SH-SY5Y (cell line): Measurements from ENCODE around the gene RAPGEF1.

ENCODE experiments used
- GATA2 ChIP-seq: IDR thresholded peaks from 2 replicates; pipeline ENCODE4 v1.6.1; 2011; ENCODE audit warnings: mild to moderate bottlenecking, low read depth, low read length
- GATA3 ChIP-seq: IDR thresholded peaks from 2 replicates; pipeline ENCODE4 v1.6.1; 2011; ENCODE audit warnings: low read depth, mild to moderate bottlenecking, low read length, moderate library complexity

The RAPGEF1 gene

DNA sequence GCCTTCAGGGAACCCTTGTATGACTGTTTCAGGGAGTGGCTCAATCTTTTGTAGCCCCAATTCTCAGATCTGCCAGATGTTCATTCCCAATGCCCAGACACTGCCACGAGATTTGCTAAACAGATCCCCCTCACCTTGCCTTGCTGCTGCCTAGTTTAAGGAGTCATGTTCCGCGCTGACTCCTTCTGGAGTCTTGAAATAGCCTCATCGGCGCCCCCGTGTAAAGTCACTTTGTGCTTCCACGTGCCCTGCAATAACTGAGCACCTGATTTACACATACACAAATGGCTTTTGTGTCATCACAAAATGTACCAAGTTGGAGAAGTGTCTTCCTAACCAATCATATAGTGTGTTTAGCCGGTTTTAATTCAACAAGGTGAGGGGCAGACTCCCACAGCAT lies 132.3 kb downstream of the RAPGEF1 start:
- no peak for TF ChIP-seq GATA2
- TF ChIP-seq GATA3 = no peak

DNA sequence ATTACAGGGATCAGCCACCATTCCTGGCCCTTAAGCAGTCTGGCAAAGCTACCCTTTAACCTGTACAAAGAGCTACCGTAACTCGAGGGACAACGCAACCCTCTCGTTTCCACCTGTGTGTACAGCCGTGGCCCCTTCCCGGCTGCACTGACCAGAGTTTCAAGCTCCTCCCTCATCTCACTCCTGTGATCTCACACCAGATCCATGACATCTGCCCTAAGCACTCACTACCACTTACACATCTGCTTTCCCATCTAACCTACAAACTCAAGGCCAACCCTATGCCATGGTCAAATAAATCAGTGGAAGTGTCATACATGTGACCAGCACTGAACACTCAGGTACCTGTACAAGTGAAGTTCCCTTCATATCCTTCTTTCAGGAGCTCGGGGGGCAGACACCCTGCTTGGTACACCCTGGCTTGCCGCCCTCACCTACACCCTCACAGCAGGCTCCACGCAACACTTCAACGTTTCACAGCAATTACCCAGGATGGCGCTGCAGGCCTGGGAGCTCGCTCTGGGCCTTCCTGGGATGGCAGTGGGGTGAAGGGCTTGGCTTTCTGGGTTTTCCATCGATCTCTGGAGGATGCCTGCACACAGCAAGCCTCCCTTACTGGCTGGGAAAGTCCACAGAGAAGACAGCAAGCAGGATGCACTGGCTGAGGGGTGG lies 132.8 kb downstream of the RAPGEF1 start:
- TF ChIP-seq GATA2 (no peak), GATA3 (no peak)

GRCh38 chr9:131605770-131606590 lies 133.9 kb downstream of the RAPGEF1 start:
- TF ChIP-seq GATA2 = no peak
- no peak for TF ChIP-seq GATA3

- TF ChIP-seq GATA3 (no peak), GATA2 (no peak)
Observed at GRCh38 chr9:131603711-131604439, 136.0 kb downstream of the RAPGEF1 start.

DNA sequence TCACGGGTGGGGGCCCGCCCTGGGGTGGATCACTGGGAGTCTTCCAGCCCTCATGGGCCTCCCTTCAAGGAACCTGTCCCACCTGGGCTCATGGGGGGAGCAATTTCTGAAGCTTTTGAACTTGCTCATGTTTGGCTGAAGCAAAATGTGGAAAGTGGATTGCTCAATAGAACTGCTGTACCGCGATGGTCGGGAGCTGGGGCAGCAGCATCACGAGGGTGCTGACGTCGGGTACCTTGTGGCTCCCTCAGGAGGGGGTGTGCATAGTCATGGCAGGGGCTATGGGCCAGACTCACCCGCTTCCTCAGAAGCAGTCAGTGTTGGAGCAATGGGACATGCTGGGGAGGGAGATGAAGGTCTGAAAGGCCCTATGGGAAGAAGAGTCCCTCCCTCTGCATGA lies 136.7 kb downstream of the RAPGEF1 start:
- TF ChIP-seq GATA2 = no peak
- TF ChIP-seq GATA3 = no peak

- no peak for TF ChIP-seq GATA3
- TF ChIP-seq GATA2 = no peak
Observed at GRCh38 chr9:131601683-131602181, 138.1 kb downstream of the RAPGEF1 start.

DNA sequence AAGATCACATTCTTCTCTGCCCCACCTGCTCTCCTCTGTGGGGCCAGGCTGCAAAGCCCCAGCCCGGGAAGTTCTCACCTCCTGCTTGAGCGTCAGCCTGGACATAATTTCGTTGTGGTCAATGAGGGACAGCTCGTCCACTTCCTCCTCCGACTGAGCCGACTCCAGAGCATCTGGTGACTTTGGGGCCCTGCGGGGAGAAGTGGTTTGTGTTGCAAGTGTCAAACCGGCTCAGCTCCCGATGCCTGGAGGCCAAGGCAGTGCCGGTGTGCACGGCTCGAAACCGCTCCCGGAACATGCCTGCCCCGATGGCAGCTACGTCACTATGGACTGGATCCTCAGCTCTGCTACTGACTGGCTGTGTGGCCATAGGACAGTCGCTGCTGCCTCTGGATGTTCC lies 141.8 kb downstream of the RAPGEF1 start:
- TF ChIP-seq GATA2 = no peak

DNA sequence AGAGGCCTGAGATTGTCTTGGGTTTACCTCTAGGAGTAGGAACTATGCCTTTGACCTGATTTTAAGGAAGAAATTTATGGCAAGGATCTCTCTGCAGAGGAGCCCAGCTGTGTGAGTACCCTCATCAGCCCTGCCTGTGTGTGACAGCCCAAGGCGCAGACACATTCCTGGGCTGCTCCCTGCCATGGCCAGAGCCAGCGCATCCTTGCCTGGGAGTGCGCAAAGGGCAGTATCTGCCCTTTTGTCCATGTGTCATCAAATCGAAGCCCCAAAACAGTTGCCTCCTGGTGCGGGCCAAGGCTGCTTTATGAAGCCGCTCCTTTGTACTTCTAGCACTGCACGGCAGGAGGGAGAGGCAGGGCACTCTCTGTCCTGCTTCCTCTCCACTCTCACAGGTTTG lies 142.6 kb downstream of the RAPGEF1 start:
- TF ChIP-seq GATA3 (no peak), GATA2 (no peak)

DNA sequence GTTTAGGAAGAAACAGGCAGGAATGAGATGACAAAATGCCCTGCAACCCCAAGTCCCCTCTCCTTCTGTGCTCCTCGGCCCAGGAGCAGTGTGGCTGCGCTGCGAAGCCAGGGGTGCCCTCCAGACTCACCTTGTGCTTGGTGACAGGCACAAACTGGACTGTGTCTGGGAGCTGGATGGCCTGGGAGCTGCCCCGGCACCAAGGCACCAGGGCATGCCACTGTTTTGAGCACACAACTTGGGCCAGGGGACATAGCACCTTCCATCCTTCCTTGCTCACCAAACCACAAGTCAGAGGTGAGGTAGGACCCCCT lies 143.5 kb downstream of the RAPGEF1 start:
- no peak for TF ChIP-seq GATA2
- no peak for TF ChIP-seq GATA3

DNA sequence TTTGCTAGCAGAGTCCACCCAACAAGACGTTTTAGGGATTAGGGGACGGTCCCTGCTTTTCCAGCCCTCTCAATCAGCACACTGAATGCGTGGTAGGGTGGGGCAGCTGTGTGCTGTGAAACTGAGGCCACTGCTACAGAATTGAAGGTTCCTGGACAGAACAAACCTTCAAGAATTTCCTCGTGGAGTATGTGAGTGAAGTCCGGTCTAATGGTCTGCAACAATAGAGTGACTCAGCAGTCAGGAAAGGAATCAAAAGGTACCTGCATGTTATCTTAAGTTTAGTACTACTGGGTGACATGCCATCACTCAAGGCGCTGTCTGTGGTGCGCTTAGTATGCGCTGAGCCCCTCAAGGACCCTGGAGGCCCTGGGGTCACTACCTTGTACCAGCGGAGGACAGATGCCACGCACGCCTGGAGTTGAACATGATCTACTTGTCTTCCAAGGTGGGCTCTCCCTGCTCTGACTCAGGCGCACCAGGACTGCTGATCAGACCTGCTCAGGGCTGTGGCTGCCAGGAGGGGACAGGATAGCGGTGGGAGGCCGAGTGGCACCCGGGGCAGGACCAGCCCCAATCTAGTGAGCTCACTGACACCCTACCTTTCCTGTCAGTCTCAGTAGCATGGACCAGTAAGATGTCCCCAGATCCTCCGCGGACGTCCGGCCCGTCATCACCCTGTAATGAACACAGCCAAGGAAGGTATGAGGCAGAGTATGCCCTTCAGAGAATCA lies 144.0 kb downstream of the RAPGEF1 start:
- TF ChIP-seq GATA3 (no peak), GATA2 (no peak)

DNA sequence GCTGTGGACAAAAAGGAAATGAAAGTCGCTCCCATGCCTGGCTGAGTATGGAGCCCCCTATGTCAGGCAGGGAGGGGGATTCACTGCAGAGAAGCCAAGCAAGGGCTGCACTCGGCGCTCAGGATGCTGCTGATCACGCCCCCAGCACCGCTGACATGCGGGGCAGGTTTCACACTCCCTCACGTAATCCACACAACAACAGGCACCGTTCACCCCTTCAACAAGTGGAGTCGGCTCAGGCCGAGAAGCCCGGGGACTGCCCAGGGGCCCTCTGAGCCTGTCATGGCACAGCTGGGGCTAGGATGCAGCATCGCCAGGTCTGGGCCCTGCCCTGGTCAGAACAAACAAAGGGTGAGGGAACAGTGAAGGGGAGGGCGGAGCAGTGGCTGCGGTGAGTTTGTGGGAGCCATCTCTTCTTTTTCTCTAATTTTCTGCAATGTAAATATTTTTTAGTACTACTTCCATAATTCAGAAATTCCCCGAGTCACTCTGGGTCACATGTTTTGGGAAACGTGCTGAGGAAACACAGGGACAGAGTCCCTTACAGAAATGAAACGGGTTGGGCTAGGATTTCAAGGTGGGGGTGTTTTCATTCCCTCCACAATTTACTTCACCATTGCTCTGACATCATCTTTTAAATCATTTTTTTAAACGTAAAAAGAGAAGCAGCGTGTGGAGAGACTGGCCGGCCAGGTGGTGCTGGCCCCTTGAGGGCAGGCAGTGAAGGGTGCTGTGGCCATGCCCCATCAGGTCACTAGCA lies 144.8 kb downstream of the RAPGEF1 start:
- TF ChIP-seq GATA3 = no peak
- TF ChIP-seq GATA2 = no peak

GRCh38 chr9:131593936-131594665 lies 145.8 kb downstream of the RAPGEF1 start:
- no peak for TF ChIP-seq GATA3
- TF ChIP-seq GATA2 = no peak
